ENCODE data around the gene JAZF1.

Gene JAZF1

GRCh38 chr7:27906385-27907091 lies 274.1 kb downstream of the JAZF1 start:
- H3K4me1 ChIP-seq = peaks cover 0 to 11% (median 3%) of the 10 kb centered on the region in 4 donors
- H3K27me3 ChIP-seq = no peaks in the 10 kb centered on the region
- no peak overlapping the region for H3K27ac ChIP-seq
- no peak overlapping the region for H3K4me3 ChIP-seq
- no peak for DNase-seq
- TF ChIP-seq, protein P1, sequence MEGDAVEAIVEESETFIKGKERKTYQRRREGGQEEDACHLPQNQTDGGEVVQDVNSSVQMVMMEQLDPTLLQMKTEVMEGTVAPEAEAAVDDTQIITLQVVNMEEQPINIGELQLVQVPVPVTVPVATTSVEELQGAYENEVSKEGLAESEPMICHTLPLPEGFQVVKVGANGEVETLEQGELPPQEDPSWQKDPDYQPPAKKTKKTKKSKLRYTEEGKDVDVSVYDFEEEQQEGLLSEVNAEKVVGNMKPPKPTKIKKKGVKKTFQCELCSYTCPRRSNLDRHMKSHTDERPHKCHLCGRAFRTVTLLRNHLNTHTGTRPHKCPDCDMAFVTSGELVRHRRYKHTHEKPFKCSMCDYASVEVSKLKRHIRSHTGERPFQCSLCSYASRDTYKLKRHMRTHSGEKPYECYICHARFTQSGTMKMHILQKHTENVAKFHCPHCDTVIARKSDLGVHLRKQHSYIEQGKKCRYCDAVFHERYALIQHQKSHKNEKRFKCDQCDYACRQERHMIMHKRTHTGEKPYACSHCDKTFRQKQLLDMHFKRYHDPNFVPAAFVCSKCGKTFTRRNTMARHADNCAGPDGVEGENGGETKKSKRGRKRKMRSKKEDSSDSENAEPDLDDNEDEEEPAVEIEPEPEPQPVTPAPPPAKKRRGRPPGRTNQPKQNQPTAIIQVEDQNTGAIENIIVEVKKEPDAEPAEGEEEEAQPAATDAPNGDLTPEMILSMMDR (IDR thresholded peaks at IDR 0.05) = no peak
- intact Hi-C loops (cut with DNase I; ENCODE audit: low total_unique reads) = no loop called here
- no peaks in the 10 kb centered on the region for H3K9me3 ChIP-seq
- H3K36me3 ChIP-seq = no peaks in the 10 kb centered on the region

DNA sequence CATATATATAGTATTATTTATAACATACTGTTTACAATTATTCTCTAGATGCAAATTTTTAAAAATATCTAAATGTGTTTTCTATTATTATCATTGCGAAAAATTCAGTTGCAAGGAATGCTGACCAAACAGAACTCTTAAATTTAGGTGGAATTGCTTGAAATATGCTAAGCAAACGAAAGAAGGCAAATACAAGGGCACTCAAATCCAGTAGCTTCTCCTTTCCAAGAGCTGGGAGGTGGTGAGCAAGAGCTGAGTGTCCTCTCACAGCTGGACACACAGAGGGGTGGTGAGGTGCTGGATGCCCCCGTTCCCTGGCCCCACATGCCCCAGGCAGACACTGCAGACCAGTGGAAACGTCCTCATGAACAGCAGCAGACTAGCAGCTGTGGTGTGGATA lies 274.6 kb downstream of the JAZF1 start:
- peaks cover 0 to 15% (median 7%) of the 10 kb centered on the region in 4 donors for H3K4me1 ChIP-seq
- H3K9me3 ChIP-seq = no peaks in the 10 kb centered on the region
- H3K27me3 ChIP-seq = no peaks in the 10 kb centered on the region
- no peak overlapping the region for H3K27ac ChIP-seq
- DNase-seq = no peak
- H3K36me3 ChIP-seq = no peaks in the 10 kb centered on the region
- H3K4me3 ChIP-seq = no peak overlapping the region
- TF ChIP-seq, protein P1 (IDR thresholded peaks at IDR 0.05) = no peak
- intact Hi-C loops (cut with DNase I; ENCODE audit: low total_unique reads) = no loop called here

DNA sequence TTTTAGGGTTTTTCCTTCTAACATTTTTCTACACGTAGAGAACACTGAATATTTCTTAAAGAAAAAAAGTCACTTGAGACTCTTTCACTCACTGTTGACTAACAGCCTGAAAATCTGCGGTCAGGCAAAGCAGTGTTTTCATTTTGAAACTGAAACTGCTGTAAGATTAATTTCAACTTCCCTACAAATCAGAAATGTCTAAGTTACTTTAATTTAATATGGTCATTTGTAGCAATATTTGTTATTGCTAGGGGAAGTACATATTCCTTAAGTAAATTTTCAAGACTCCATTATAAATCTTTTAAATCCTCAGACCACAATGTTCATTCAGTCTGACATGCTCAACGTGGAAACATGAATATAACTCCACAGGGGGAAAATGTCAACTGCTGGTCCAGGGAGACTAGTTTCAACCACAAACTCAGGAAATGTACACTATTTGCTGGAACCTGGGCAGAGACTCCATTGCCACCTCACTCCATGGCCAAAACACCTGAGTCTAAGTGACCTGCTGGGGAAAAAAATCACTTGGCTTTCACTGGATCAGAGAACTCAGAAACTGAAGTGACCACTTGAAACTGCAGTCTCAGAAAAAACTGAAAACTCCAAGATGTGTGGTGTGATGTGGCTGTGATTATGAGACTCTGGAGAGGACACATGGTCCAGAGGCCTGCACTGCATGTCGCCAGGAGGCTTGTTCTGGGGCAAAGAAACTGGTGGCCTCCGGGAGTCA lies 279.4 kb downstream of the JAZF1 start:
- peaks cover 0 to 21% (median 7%) of the 10 kb centered on the region in 4 donors for H3K4me1 ChIP-seq
- intact Hi-C loops (cut with DNase I; ENCODE audit: low total_unique reads) = no loop called here
- H3K36me3 ChIP-seq = no peaks in the 10 kb centered on the region
- no peaks in the 10 kb centered on the region for H3K27me3 ChIP-seq
- H3K4me3 ChIP-seq = peak overlapping the region in 1 of 2 donors; percentile 17
- no peaks in the 10 kb centered on the region for H3K9me3 ChIP-seq
- no peak for DNase-seq
- TF ChIP-seq, protein P1 (IDR thresholded peaks at IDR 0.05) = no peak
- H3K27ac ChIP-seq = peak overlapping the region; percentile 51

GRCh38 chr7:27900006-27900405 lies 280.6 kb downstream of the JAZF1 start:
- H3K27ac ChIP-seq = no peak overlapping the region
- DNase-seq = no peak
- peaks cover 0 to 21% (median 7%) of the 10 kb centered on the region in 4 donors for H3K4me1 ChIP-seq
- H3K4me3 ChIP-seq = no peak overlapping the region
- intact Hi-C loops (cut with DNase I; ENCODE audit: low total_unique reads) = no loop called here
- TF ChIP-seq, protein P1 (IDR thresholded peaks at IDR 0.05) = no peak
- no peaks in the 10 kb centered on the region for H3K27me3 ChIP-seq
- H3K36me3 ChIP-seq = peaks cover 0 to 5% (median 1%) of the 10 kb centered on the region in 3 donors
- H3K9me3 ChIP-seq = no peaks in the 10 kb centered on the region

GRCh38 chr7:27899601-27900000 lies 281.0 kb downstream of the JAZF1 start:
- Histone ChIP-seq H3K4me3 (no peak overlapping the region), H3K27me3 (no peaks in the 10 kb centered on the region), H3K9me3 (no peaks in the 10 kb centered on the region), H3K36me3 (peaks cover 0 to 7% (median 5%) of the 10 kb centered on the region in 3 donors), H3K27ac (no peak overlapping the region), H3K4me1 (peaks cover 0 to 21% (median 7%) of the 10 kb centered on the region in 4 donors)
- TF ChIP-seq, protein P1 (IDR thresholded peaks at IDR 0.05) = no peak
- intact Hi-C loops (cut with DNase I; ENCODE audit: low total_unique reads) = no loop called here
- DNase-seq = no peak

Measured in tibial artery (tissue), 4 donors.